AG04450 (cell line): Measurements from ENCODE around the gene KIF26B. TPM values are rescaled to one million over a fixed set of nuclear protein-coding genes. Genes with fewer than 3 reads are reported as not detected.

Source experiments
- CTCF ChIA-PET: fragments of 300-600, 350-600 bp; formaldehyde crosslinking; extraction: SDS; loops from one replicate; lab custom pipeline; 2022; ENCODE audit warnings: antibody characterized with exemption, inconsistent platforms; lab: Charles Lee
- POLR2A ChIA-PET: fragments of 350-600 bp; formaldehyde crosslinking; extraction: SDS; loops from one replicate; lab custom pipeline; 2021; ENCODE audit warnings: antibody characterized with exemption, inconsistent platforms; lab: Yijun Ruan, JAX
- DNase-seq: peaks from one replicate; pipeline ENCODE4 v3.0.0-alpha.2; 2011; ENCODE audit warnings: low read depth, low spot score
- H3K27ac ChIP-seq: one replicate; pipeline ENCODE4 v1.5.1; 2012; ENCODE audit warnings: low read depth, low read length, control low read depth
- H3K27me3 ChIP-seq: one replicate; pipeline ENCODE4 v1.6.0; 2012; ENCODE audit warnings: low read length; ENCODE audit not compliant: control insufficient read depth, insufficient read depth
- H3K4me3 ChIP-seq: 2 replicates; pipeline ENCODE4 v1.5.1; 2011; ENCODE audit warnings: mild to moderate bottlenecking, low read depth, low read length, control low read depth
- H3K9me3 ChIP-seq: 2 replicates; pipeline ENCODE4 v1.5.1; 2012; ENCODE audit warnings: low read length; ENCODE audit not compliant: control insufficient read depth, insufficient read depth
- polyA plus RNA-seq: library from polyadenylated mRNA; depleted of rRNA; stranded (reverse); fragments of >200 nt; gene quantifications from 2 replicates; pipeline ENCODE4 v1.2.3, GENCODE V29; 2011
- TF ChIP-seq, protein P1 (sequence below): IDR thresholded peaks from 2 replicates; pipeline ENCODE4 v1.5.1; 2011; ENCODE audit warnings: low read depth, low read length, control low read depth, inconsistent platforms

Gene KIF26B
- polyA plus RNA-seq, 1 experiment: 2.4 TPM

DNA sequence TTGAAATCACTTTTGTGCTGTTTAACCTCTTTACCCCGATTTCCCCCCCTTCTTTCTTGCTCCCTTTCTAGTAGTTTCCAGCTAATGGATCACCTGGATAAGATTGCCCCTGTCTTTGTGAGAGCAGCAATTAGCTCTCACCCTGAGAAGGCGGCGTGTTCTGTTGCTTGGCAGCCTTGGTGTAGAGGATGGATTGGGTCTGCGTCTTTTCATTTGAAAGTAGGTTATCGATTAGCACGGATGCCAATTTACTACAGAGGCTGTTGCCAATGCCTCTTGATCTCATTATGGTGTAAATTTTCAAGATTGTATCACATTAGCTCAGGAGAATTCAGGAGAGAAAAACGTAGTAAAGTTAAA, 26.4 kb downstream of the KIF26B start:
- POLR2A ChIA-PET: no interaction called here
- no peak overlapping the region for H3K4me3 ChIP-seq
- no peaks in the 10 kb centered on the region for H3K27me3 ChIP-seq
- H3K27ac ChIP-seq: no peak overlapping the region
- DNase-seq: no peak
- CTCF ChIA-PET: interaction anchor here (0.7 to 1.3 kb wide), 3 partner anchors 15 to 522 kb away, joined by 4 read pairs; no protein-coding TSS in a partner anchor
- H3K9me3 ChIP-seq: no peaks in the 10 kb centered on the region
- TF ChIP-seq, protein P1, sequence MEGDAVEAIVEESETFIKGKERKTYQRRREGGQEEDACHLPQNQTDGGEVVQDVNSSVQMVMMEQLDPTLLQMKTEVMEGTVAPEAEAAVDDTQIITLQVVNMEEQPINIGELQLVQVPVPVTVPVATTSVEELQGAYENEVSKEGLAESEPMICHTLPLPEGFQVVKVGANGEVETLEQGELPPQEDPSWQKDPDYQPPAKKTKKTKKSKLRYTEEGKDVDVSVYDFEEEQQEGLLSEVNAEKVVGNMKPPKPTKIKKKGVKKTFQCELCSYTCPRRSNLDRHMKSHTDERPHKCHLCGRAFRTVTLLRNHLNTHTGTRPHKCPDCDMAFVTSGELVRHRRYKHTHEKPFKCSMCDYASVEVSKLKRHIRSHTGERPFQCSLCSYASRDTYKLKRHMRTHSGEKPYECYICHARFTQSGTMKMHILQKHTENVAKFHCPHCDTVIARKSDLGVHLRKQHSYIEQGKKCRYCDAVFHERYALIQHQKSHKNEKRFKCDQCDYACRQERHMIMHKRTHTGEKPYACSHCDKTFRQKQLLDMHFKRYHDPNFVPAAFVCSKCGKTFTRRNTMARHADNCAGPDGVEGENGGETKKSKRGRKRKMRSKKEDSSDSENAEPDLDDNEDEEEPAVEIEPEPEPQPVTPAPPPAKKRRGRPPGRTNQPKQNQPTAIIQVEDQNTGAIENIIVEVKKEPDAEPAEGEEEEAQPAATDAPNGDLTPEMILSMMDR: no peak

DNA sequence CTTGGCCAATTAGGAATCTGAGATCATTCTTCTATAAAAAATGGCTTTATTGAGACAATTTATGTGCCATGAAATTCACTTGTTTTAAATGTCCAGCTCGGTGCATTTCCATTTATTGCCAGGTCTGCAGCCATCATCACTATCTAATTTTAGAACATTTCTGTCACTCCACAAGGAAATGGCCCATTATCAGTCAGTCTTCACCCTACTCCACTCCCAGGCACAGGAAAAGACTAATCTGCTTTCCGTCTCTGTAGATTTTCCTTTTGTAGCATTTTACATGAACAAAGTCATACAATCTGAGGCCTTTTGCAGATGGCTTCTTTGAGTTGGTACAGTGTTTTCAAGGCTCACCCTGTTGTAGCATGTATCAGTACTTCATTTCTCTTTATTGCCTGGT, 27.2 kb downstream of the KIF26B start:
- POLR2A ChIA-PET: no interaction called here

DNA sequence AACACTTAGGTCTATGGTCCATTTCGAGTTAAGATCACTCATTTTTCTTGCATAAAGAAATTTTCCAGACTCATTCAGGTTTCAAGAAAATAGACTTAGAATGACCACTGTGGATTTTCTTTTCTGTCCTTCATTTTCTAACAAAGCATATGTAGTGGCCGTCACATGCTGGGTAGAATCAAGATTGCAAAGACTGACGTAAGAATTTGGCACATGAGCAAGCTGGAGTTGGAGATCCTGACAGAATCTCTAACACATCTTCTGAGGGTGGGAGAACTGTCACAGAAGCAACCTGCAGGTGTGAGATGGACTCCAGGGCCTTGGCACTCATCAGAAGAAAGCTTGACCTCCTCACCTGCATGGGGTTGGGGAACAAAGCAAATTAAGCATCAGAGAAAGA, 28.6 kb downstream of the KIF26B start:
- POLR2A ChIA-PET: no interaction called here
- TF ChIP-seq, protein P1: no peak
- Histone ChIP-seq H3K4me3 (no peak overlapping the region), H3K9me3 (no peaks in the 10 kb centered on the region), H3K27me3 (no peaks in the 10 kb centered on the region), H3K27ac (no peak overlapping the region)
- CTCF ChIA-PET: no interaction called here
- DNase-seq: no peak

More for the DNA sequence above, 27.2 kb downstream of the KIF26B start:
- Histone ChIP-seq H3K4me3 (no peak overlapping the region), H3K27ac (no peak overlapping the region), H3K9me3 (no peaks in the 10 kb centered on the region), H3K27me3 (no peaks in the 10 kb centered on the region)
- CTCF ChIA-PET: interaction anchor here (1.1 kb wide), 1 partner anchor 27 kb away, joined by 4 read pairs; no protein-coding TSS in a partner anchor
- TF ChIP-seq, protein P1: no peak
- DNase-seq: no peak

DNA sequence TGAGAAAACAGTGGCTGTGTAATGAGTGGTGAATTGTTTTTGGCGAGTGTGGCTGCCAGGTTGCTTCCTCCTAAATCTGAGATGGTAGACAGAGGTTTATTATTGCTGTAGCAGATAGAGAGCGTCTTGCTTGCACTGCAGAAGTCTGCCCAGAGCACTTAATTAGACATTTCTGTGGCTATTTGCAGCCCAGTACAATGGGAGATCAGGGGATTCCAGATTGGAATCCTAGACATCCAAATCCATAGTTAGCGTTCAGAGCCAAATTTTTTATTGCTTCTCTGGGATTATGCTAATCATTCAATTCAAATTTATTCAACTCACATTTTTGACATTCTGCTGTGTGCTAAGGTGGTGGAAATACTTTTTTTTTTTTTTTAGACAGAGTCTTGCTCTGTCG, 30.0 kb downstream of the KIF26B start:
- TF ChIP-seq, protein P1: no peak
- Histone ChIP-seq H3K9me3 (no peaks in the 10 kb centered on the region), H3K27ac (no peak overlapping the region), H3K27me3 (no peaks in the 10 kb centered on the region), H3K4me3 (no peak overlapping the region)
- no peak for DNase-seq
- ChIA-PET POLR2A (no interaction called here), CTCF (interaction anchor here (0.7 kb wide), 1 partner anchor 498 kb away, joined by 3 read pairs; no protein-coding TSS in a partner anchor)

DNA sequence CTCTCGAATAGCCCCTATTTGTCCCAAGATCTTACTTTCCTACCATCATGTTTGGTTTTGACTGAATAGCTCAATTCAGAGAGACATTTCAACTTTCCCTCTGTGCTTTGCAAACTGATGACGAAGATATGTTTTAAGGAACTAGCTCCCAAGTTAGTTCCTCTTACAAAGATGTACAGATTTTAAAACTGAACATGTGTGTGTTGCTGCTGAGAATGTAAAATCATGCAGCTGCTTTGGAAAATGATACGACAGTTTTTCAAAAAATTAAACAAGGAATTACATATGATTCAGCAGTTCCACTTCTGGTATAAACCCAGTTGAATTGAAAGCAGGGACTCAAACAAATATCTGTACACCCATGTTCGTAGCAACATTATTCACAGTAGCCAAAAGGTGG, 33.6 kb downstream of the KIF26B start:
- Histone ChIP-seq H3K9me3 (no peaks in the 10 kb centered on the region), H3K4me3 (no peak overlapping the region), H3K27ac (no peak overlapping the region), H3K27me3 (no peaks in the 10 kb centered on the region)
- POLR2A ChIA-PET: interaction anchor here (0.7 kb wide), 1 partner anchor 1026 kb away, joined by 9 read pairs; no protein-coding TSS in a partner anchor
- CTCF ChIA-PET: no interaction called here
- no peak for DNase-seq
- TF ChIP-seq, protein P1: no peak
